IMR-90 (cell line): ENCODE data around the gene CABP4. TPM values are rescaled to one million over a fixed set of nuclear protein-coding genes. Genes with fewer than 3 reads are reported as not detected.

ENCODE experiments used
- ATAC-seq: fragments of 200-7000 bp; cut with Tn5 transposase; 2 replicates; pipeline ENCODE4 v1.9.1; 2020; ENCODE audit warnings: low read depth, mild to moderate bottlenecking, moderate library complexity
- BruUV-seq: library from RNA; stranded (reverse); fragments of 400-500 nt; replicated peaks from 2 replicates; lab custom pipeline; 2021; lab: Mats Ljungman, UMichigan
- CTCF ChIA-PET: fragments of 300-600 bp; formaldehyde crosslinking; extraction: SDS; loops from one replicate; lab custom pipeline; 2021; ENCODE audit warnings: antibody characterized with exemption; lab: Yijun Ruan, JAX
- POLR2A ChIA-PET: fragments of 300-600 bp; sonication (Branson Sonifier 250); formaldehyde crosslinking; loops from one replicate; lab custom pipeline; 2022; ENCODE audit warnings: antibody characterized with exemption; ENCODE audit not compliant: unreplicated experiment; lab: Charles Lee
- DNase-seq: peaks from one replicate; pipeline ENCODE4 v3.0.0; 2013
- H2AFZ ChIP-seq: replicated peaks from 2 replicates; pipeline ENCODE3; 2013; ENCODE audit warnings: low read length, mild to moderate bottlenecking; ENCODE audit not compliant: poor library complexity
- H2AK5ac ChIP-seq: 2 replicates; pipeline ENCODE4 v1.6.1; 2013; ENCODE audit warnings: low read depth, low read length, inconsistent platforms
- H2AK9ac ChIP-seq: replicated peaks from 2 replicates; pipeline ENCODE3; 2013; ENCODE audit warnings: mild to moderate bottlenecking, low read depth, low read length, moderate library complexity; ENCODE audit not compliant: poor library complexity
- H2BK120ac ChIP-seq: 2 replicates; pipeline ENCODE4 v1.6.1; 2013; ENCODE audit warnings: low read depth, low read length, inconsistent platforms
- H2BK15ac ChIP-seq: 3 replicates; pipeline ENCODE4 v1.6.1; 2013; ENCODE audit warnings: low read depth, low read length, inconsistent platforms
- H2BK20ac ChIP-seq: 2 replicates; pipeline ENCODE4 v1.6.1; 2013; ENCODE audit warnings: low read depth, mild to moderate bottlenecking, inconsistent platforms, low read length, moderate library complexity
- H2BK5ac ChIP-seq: 2 replicates; pipeline ENCODE4 v1.6.1; 2013; ENCODE audit warnings: mild to moderate bottlenecking, low read depth, low read length, inconsistent platforms; ENCODE audit not compliant: poor library complexity, severe bottlenecking
- H3K14ac ChIP-seq: replicated peaks from 2 replicates; pipeline ENCODE4 v1.6.1; 2013; ENCODE audit warnings: low read depth, low read length, inconsistent platforms
- H3K18ac ChIP-seq: 2 replicates; pipeline ENCODE4 v1.6.1; 2013; ENCODE audit warnings: low read depth, low read length, control low read depth
- H3K23ac ChIP-seq: 2 replicates; pipeline ENCODE4 v1.6.1; 2013; ENCODE audit warnings: low read depth, low read length, inconsistent platforms
- H3K27ac ChIP-seq: 2 replicates; pipeline ENCODE4 v1.5.1; 2013; ENCODE audit warnings: mild to moderate bottlenecking, control low read depth, low read length; ENCODE audit not compliant: insufficient read depth
- H3K27me3 ChIP-seq: 2 replicates; pipeline ENCODE4 v1.6.1; 2013; ENCODE audit warnings: low read length; ENCODE audit not compliant: control insufficient read depth, insufficient read depth
- H3K36me3 ChIP-seq: 2 replicates; pipeline ENCODE4 v1.6.1; 2013; ENCODE audit warnings: low read length, mixed read lengths; ENCODE audit not compliant: control insufficient read depth, insufficient read depth
- H3K4ac ChIP-seq: 2 replicates; pipeline ENCODE4 v1.6.1; 2013; ENCODE audit warnings: low read depth, low read length, inconsistent platforms
- H3K4me1 ChIP-seq: 2 replicates; pipeline ENCODE4 v1.6.1; 2013; ENCODE audit warnings: low read length, mixed read lengths; ENCODE audit not compliant: control insufficient read depth, insufficient read depth
- H3K4me2 ChIP-seq: 2 replicates; pipeline ENCODE4 v1.6.1; 2013; ENCODE audit warnings: low read depth, mild to moderate bottlenecking, control low read depth, low read length, moderate library complexity
- H3K4me3 ChIP-seq: 2 replicates; pipeline ENCODE4 v1.5.1; 2013; ENCODE audit warnings: low read depth, mild to moderate bottlenecking, control low read depth, low read length, moderate library complexity; ENCODE audit not compliant: insufficient read depth
- H3K56ac ChIP-seq: 2 replicates; pipeline ENCODE4 v1.6.1; 2013; ENCODE audit warnings: low read length, inconsistent platforms; ENCODE audit not compliant: insufficient read depth; ENCODE audit errors: extremely low read depth
- H3K79me1 ChIP-seq, 2 experiments: 2 replicates each; pipeline ENCODE4 v1.6.1; 2013; ENCODE audit warnings: low read length in 2 of 2, inconsistent platforms in 1 of 2, low read depth in 1 of 2
- H3K9ac ChIP-seq: 2 replicates; pipeline ENCODE4 v1.6.1; 2013; ENCODE audit warnings: low read depth, low read length, control low read depth
- H3K9me1 ChIP-seq: 2 replicates; pipeline ENCODE4 v1.6.1; 2013; ENCODE audit warnings: low read length, inconsistent platforms; ENCODE audit not compliant: insufficient read depth
- H3K9me3 ChIP-seq: 2 replicates; pipeline ENCODE4 v1.6.1; 2013; ENCODE audit warnings: low read length; ENCODE audit not compliant: control insufficient read depth, insufficient read depth
- H4K20me1 ChIP-seq: 2 replicates; pipeline ENCODE4 v1.6.1; 2013; ENCODE audit warnings: low read length, inconsistent platforms; ENCODE audit not compliant: insufficient read depth
- H4K5ac ChIP-seq: 2 replicates; pipeline ENCODE4 v1.6.1; 2013; ENCODE audit warnings: mild to moderate bottlenecking, low read depth, low read length, control low read depth
- H4K8ac ChIP-seq, 2 experiments: 2 replicates each; pipeline ENCODE4 v1.6.1; 2013; ENCODE audit warnings: low read depth in 2 of 2, low read length in 2 of 2, control low read depth in 1 of 2, inconsistent platforms in 1 of 2
- H4K91ac ChIP-seq: 2 replicates; pipeline ENCODE4 v1.6.1; 2013; ENCODE audit warnings: low read depth, low read length, inconsistent platforms; ENCODE audit not compliant: insufficient read depth
- BHLHE40 ChIP-seq: fragments of 150-350 bp; IDR thresholded peaks from 2 replicates; pipeline ENCODE4 v1.6.1; 2016; ENCODE audit warnings: mild to moderate bottlenecking, low read depth, low read length
- CEBPB ChIP-seq: IDR thresholded peaks from 2 replicates; pipeline ENCODE4 v1.6.1; 2012; ENCODE audit warnings: low read depth, low read length, improper control_type of control experiment
- CHD1 ChIP-seq: IDR thresholded peaks from 2 replicates; pipeline ENCODE4 v1.6.1; 2012; ENCODE audit warnings: low read depth, low read length, improper control_type of control experiment
- FOS ChIP-seq: fragments of 150-350 bp; IDR thresholded peaks from 2 replicates; pipeline ENCODE4 v1.6.1; 2016; ENCODE audit warnings: low read depth, low read length
- MAFK ChIP-seq: IDR thresholded peaks from 2 replicates; pipeline ENCODE4 v1.6.1; 2012; ENCODE audit warnings: low read depth, low read length, improper control_type of control experiment
- MAZ ChIP-seq: IDR thresholded peaks from 2 replicates; pipeline ENCODE4 v1.6.1; 2012; ENCODE audit warnings: low read depth, mild to moderate bottlenecking, low read length, improper control_type of control experiment, moderate library complexity, borderline replicate concordance
- MXI1 ChIP-seq: IDR thresholded peaks from 2 replicates; pipeline ENCODE4 v1.6.1; 2012; ENCODE audit warnings: low read depth, mild to moderate bottlenecking, low read length, moderate library complexity, borderline replicate concordance
- NFE2L2 ChIP-seq: fragments of 150-350 bp; IDR thresholded peaks from 2 replicates; pipeline ENCODE4 v1.6.1; 2016; ENCODE audit warnings: low read depth, mild to moderate bottlenecking, low read length
- POLR2A ChIP-seq: IDR thresholded peaks from 2 replicates; pipeline ENCODE4 v1.6.1; 2012; ENCODE audit warnings: mild to moderate bottlenecking, low read depth, low read length
- RAD21 ChIP-seq: IDR thresholded peaks from 2 replicates; pipeline ENCODE4 v1.6.1; 2012; ENCODE audit warnings: low read length, improper control_type of control experiment
- RCOR1 ChIP-seq: IDR thresholded peaks from 2 replicates; pipeline ENCODE4 v1.6.1; 2012; ENCODE audit warnings: mild to moderate bottlenecking, low read length, improper control_type of control experiment; ENCODE audit not compliant: insufficient replicate concordance
- RFX5 ChIP-seq: IDR thresholded peaks from 2 replicates; pipeline ENCODE4 v1.8.0; 2012; ENCODE audit warnings: low read depth, mild to moderate bottlenecking, low read length, moderate library complexity
- SMC3 ChIP-seq: fragments of 150-350 bp; IDR thresholded peaks from 2 replicates; pipeline ENCODE4 v1.6.1; 2016; ENCODE audit warnings: low read depth, mild to moderate bottlenecking, antibody characterized with exemption, low read length, moderate library complexity
- WGBS, 2 experiments: methylation state at CpG; one replicate each; pipeline versions ENCODE4 v1.1.5 to v1.1.7; 2013; ENCODE audit warnings: missing lambda C conversion rate in 2 of 2; ENCODE audit not compliant: insufficient read length in 1 of 2; ENCODE audit errors: extremely low coverage in 2 of 2; 5-methylcytosine and 5-hydroxymethylcytosine counted together
- dilution Hi-C: fragments of 300-500 bp; cut with HindIII; formaldehyde crosslinking; loops from one replicate; pipeline ENCODE4 v1.14.3; 2018; ENCODE audit warnings: low sequenced_read_pairs; ENCODE audit not compliant: unreplicated experiment
- in situ Hi-C: fragments of 300-500 bp; cut with MboI; formaldehyde crosslinking; loops from 3 replicates; pipeline ENCODE4 v1.14.3; 2019; ENCODE audit warnings: low sequenced_read_pairs, inconsistent platforms, mixed read lengths
- intact Hi-C: fragments of 100-400 bp; cut with micrococcal nuclease; formaldehyde crosslinking; loops from 2 replicates; pipeline ENCODE4 v1.10.0; 2022
- polyA plus RNA-seq, 3 experiments: library from polyadenylated mRNA; depleted of rRNA; stranded (reverse); fragments of >200 nt; gene quantifications; 2 replicates each; pipeline ENCODE4 v1.2.3, GENCODE V29; 2012; ENCODE audit warnings: low replicate concordance in 1 of 3
- total RNA-seq: library from RNA; depleted of rRNA; stranded (reverse); fragments of >200 nt; gene quantifications from 2 replicates; pipeline ENCODE4 v1.2.3, GENCODE V29; 2012
- TF ChIP-seq, protein P1 (sequence below): fragments of 150-350 bp; IDR thresholded peaks from 2 replicates; pipeline ENCODE4 v1.6.1; 2016; ENCODE audit warnings: low read depth, mild to moderate bottlenecking, low read length, moderate library complexity, borderline replicate concordance
- TF ChIP-seq, protein P2 (sequence below): fragments of 150-350 bp; IDR thresholded peaks from 2 replicates; pipeline ENCODE4 v1.6.1; 2017; ENCODE audit warnings: mild to moderate bottlenecking, antibody characterized with exemption, low read length, low read depth
- TF ChIP-seq, protein P3 (sequence below): conservative IDR thresholded peaks from 2 replicates; pipeline ENCODE4 v1.5.1; 2012; ENCODE audit warnings: mild to moderate bottlenecking, low read depth, low read length, improper control_type of control experiment

The CABP4 gene
- total and polyA plus RNA-seq, 2 of the 4 experiments (the other 2 are of a cell fraction): not detected

- no peak overlapping the region for H3K9ac ChIP-seq
- CTCF ChIA-PET: no interaction called here
- no peaks in the 10 kb centered on the region for H3K9me1 ChIP-seq
- no peak overlapping the region for H3K14ac ChIP-seq
- no peak overlapping the region for H3K18ac ChIP-seq
- 61% methylated on average over 5 of the region's 12 CpGs; no CpG with 5 or more reads in 1 of the 2 experiments for WGBS, 2 experiments
- H3K4me2 ChIP-seq: no peak overlapping the region
- dilution Hi-C loops (no loop called here), in situ Hi-C loops (no loop called here), intact Hi-C loops (no loop called here)
- H4K5ac ChIP-seq: no peak overlapping the region
- H3K23ac ChIP-seq: no peak overlapping the region
- H3K4me1 ChIP-seq: peaks cover 5% of the 10 kb centered on the region; the same call in 1 of the 2 replicates
- no peak overlapping the region for H2AFZ ChIP-seq
- no peak overlapping the region for H4K91ac ChIP-seq
- H3K56ac ChIP-seq: no peak overlapping the region
- H2AK9ac ChIP-seq: no peak overlapping the region
- H2BK120ac ChIP-seq: no peak overlapping the region
- no peak overlapping the region for H3K4me3 ChIP-seq
- ATAC-seq: no peak
- no peak overlapping the region for H3K27ac ChIP-seq
- POLR2A ChIA-PET: no interaction called here
- no peaks in the 10 kb centered on the region for H3K36me3 ChIP-seq
- H2AK5ac ChIP-seq: no peak overlapping the region
- H3K4ac ChIP-seq: no peak overlapping the region
- DNase-seq: no peak
- H3K27me3 ChIP-seq: peaks cover 17% of the 10 kb centered on the region
- H2BK20ac ChIP-seq: no peak overlapping the region
- no peak overlapping the region for H4K8ac ChIP-seq
- TF ChIP-seq RFX5 (no peak), MAFK (no peak), NFE2L2 (no peak), FOS (no peak), CEBPB (no peak), RAD21 (no peak), SMC3 (no peak), MXI1 (no peak), POLR2A (no peak), RCOR1 (no peak), MAZ (no peak), BHLHE40 (no peak), CHD1 (no peak)
- TF ChIP-seq, protein P1, sequence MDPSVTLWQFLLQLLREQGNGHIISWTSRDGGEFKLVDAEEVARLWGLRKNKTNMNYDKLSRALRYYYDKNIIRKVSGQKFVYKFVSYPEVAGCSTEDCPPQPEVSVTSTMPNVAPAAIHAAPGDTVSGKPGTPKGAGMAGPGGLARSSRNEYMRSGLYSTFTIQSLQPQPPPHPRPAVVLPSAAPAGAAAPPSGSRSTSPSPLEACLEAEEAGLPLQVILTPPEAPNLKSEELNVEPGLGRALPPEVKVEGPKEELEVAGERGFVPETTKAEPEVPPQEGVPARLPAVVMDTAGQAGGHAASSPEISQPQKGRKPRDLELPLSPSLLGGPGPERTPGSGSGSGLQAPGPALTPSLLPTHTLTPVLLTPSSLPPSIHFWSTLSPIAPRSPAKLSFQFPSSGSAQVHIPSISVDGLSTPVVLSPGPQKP: no peak
- TF ChIP-seq, protein P2, sequence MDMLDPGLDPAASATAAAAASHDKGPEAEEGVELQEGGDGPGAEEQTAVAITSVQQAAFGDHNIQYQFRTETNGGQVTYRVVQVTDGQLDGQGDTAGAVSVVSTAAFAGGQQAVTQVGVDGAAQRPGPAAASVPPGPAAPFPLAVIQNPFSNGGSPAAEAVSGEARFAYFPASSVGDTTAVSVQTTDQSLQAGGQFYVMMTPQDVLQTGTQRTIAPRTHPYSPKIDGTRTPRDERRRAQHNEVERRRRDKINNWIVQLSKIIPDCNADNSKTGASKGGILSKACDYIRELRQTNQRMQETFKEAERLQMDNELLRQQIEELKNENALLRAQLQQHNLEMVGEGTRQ: no peak
- TF ChIP-seq, protein P3, sequence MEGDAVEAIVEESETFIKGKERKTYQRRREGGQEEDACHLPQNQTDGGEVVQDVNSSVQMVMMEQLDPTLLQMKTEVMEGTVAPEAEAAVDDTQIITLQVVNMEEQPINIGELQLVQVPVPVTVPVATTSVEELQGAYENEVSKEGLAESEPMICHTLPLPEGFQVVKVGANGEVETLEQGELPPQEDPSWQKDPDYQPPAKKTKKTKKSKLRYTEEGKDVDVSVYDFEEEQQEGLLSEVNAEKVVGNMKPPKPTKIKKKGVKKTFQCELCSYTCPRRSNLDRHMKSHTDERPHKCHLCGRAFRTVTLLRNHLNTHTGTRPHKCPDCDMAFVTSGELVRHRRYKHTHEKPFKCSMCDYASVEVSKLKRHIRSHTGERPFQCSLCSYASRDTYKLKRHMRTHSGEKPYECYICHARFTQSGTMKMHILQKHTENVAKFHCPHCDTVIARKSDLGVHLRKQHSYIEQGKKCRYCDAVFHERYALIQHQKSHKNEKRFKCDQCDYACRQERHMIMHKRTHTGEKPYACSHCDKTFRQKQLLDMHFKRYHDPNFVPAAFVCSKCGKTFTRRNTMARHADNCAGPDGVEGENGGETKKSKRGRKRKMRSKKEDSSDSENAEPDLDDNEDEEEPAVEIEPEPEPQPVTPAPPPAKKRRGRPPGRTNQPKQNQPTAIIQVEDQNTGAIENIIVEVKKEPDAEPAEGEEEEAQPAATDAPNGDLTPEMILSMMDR: no peak
- no peaks in the 10 kb centered on the region for H3K79me1 ChIP-seq
- no TSS peak for BruUV-seq
- no peaks in the 10 kb centered on the region for H4K20me1 ChIP-seq
- H3K9me3 ChIP-seq: no peaks in the 10 kb centered on the region
- no peak overlapping the region for H2BK5ac ChIP-seq
- no peak overlapping the region for H2BK15ac ChIP-seq
These were observed 37.7 kb upstream of the CABP4 start for GRCh38 chr11:67417425-67417824.
